ENCODE measurements around the gene BOK. TPM values are rescaled to one million over a fixed set of nuclear protein-coding genes. Genes with fewer than 3 reads are reported as not detected.

The BOK gene
- total and polyA plus RNA-seq, 9 of the 15 experiments (the other 6 are each of a cell fraction or from before 2014, with no cell fraction given): 0.03 to 3.3 (median 2.0) TPM; not detected in 1

DNA sequence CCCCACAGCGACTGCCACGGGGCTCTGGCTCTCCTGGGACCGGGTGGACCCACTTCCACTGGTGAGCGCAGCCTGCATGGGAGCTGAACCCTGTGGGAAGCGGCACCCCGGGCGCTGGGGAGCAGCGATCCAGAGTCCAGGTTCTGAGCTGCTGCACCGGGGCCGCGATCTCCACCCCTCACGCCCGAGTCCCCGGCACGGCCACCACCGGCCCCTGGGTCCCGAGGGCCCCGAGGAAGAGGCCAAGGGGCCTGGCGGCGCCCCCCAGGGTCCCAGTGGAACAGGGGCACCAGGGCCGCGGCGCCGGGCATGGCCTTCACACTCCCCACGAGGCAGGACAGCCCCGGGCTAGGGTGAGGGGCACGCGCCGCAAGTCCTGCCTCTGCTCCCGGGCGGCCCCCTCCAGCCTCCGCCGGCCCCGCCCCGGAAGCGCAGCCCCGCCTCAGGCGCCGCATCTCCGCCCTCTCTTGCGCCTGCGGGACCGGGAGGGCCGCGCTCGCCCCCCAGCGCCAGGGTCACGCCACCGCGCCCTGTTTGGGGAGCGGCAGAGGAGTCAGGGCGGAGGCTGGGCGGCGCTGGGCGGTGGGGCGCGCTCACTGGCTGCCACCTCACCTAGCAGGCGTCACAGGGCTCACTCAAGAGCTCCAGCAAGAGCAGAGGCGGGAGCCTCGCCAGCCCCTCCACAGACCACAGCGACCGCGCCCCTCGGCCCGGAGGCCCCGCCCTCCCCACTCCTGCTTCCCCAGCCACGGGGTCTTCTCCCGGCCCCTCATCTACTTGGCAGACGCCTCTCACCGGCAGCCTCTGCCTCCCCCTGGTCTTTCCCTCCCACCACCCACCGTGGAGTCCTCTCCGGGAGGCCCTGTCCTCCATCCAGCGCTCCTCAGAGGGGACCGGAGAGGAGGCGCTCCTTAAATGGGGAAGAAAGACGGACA, 51.6 kb downstream of the BOK start (continued):
- TF ChIP-seq, protein P1, sequence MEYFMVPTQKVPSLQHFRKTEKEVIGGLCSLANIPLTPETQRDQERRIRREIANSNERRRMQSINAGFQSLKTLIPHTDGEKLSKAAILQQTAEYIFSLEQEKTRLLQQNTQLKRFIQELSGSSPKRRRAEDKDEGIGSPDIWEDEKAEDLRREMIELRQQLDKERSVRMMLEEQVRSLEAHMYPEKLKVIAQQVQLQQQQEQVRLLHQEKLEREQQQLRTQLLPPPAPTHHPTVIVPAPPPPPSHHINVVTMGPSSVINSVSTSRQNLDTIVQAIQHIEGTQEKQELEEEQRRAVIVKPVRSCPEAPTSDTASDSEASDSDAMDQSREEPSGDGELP (CRISPR knock-in tag; IDR thresholded peaks at IDR 0.05; ENCODE audit: borderline replicate concordance): peak; percentile 52; the same call in 1 of the 2 replicates
- TF ChIP-seq ARNT (IDR thresholded peaks at IDR 0.05): no peak
- no peak for TF ChIP-seq SIRT6 (IDR thresholded peaks at IDR 0.05; ENCODE audit: low read depth, low read length)
- TF ChIP-seq, protein P2, sequence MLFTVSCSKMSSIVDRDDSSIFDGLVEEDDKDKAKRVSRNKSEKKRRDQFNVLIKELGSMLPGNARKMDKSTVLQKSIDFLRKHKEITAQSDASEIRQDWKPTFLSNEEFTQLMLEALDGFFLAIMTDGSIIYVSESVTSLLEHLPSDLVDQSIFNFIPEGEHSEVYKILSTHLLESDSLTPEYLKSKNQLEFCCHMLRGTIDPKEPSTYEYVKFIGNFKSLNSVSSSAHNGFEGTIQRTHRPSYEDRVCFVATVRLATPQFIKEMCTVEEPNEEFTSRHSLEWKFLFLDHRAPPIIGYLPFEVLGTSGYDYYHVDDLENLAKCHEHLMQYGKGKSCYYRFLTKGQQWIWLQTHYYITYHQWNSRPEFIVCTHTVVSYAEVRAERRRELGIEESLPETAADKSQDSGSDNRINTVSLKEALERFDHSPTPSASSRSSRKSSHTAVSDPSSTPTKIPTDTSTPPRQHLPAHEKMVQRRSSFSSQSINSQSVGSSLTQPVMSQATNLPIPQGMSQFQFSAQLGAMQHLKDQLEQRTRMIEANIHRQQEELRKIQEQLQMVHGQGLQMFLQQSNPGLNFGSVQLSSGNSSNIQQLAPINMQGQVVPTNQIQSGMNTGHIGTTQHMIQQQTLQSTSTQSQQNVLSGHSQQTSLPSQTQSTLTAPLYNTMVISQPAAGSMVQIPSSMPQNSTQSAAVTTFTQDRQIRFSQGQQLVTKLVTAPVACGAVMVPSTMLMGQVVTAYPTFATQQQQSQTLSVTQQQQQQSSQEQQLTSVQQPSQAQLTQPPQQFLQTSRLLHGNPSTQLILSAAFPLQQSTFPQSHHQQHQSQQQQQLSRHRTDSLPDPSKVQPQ (CRISPR knock-in tag; IDR thresholded peaks at IDR 0.05; ENCODE audit: borderline replicate concordance): no peak
- TF ChIP-seq ZNF512 (tag; IDR thresholded peaks at IDR 0.05): no peak
- no peak for TF ChIP-seq ZNF282 (CRISPR knock-in tag; IDR thresholded peaks at IDR 0.05)
- peak; percentile 64 for TF ChIP-seq GABPA (tag; conservative IDR thresholded peaks at IDR 0.05; ENCODE audit: low read depth)
- no peak for TF ChIP-seq ZNF263 (CRISPR knock-in tag; IDR thresholded peaks at IDR 0.05; ENCODE audit: borderline replicate concordance)
- no peak for TF ChIP-seq GATA2 (CRISPR knock-in tag; IDR thresholded peaks at IDR 0.05)
- TF ChIP-seq ZNF778 (CRISPR knock-in tag; IDR thresholded peaks at IDR 0.05): no peak
- TF ChIP-seq RUNX1 (IDR thresholded peaks at IDR 0.05; ENCODE audit: low read depth): no peak
- no peak for TF ChIP-seq TBL1XR1 (IDR thresholded peaks at IDR 0.05; ENCODE audit: low read length in 2 of 2)
- no peak for TF ChIP-seq HDAC2 (IDR thresholded peaks at IDR 0.05)
- TF ChIP-seq, protein P3, sequence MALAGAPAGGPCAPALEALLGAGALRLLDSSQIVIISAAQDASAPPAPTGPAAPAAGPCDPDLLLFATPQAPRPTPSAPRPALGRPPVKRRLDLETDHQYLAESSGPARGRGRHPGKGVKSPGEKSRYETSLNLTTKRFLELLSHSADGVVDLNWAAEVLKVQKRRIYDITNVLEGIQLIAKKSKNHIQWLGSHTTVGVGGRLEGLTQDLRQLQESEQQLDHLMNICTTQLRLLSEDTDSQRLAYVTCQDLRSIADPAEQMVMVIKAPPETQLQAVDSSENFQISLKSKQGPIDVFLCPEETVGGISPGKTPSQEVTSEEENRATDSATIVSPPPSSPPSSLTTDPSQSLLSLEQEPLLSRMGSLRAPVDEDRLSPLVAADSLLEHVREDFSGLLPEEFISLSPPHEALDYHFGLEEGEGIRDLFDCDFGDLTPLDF (CRISPR knock-in tag; IDR thresholded peaks at IDR 0.05): no peak
- no peak for TF ChIP-seq MEF2D (tag; conservative IDR thresholded peaks at IDR 0.05; ENCODE audit: low read depth)

Data from K562 (cell line).